ENCODE measurements around the gene IGF1R. TPM values are rescaled to one million over a fixed set of nuclear protein-coding genes. Genes with fewer than 3 reads are reported as not detected.

Gene IGF1R
- total and polyA plus RNA-seq, 2 of the 13 experiments (the other 11 are each of a cell fraction or from before 2014, with no cell fraction given): 15.9 to 18.4 TPM

GRCh38 chr15:98738689-98739401 lies 90.5 kb downstream of the IGF1R start (continued):
- TF ChIP-seq, protein P1, sequence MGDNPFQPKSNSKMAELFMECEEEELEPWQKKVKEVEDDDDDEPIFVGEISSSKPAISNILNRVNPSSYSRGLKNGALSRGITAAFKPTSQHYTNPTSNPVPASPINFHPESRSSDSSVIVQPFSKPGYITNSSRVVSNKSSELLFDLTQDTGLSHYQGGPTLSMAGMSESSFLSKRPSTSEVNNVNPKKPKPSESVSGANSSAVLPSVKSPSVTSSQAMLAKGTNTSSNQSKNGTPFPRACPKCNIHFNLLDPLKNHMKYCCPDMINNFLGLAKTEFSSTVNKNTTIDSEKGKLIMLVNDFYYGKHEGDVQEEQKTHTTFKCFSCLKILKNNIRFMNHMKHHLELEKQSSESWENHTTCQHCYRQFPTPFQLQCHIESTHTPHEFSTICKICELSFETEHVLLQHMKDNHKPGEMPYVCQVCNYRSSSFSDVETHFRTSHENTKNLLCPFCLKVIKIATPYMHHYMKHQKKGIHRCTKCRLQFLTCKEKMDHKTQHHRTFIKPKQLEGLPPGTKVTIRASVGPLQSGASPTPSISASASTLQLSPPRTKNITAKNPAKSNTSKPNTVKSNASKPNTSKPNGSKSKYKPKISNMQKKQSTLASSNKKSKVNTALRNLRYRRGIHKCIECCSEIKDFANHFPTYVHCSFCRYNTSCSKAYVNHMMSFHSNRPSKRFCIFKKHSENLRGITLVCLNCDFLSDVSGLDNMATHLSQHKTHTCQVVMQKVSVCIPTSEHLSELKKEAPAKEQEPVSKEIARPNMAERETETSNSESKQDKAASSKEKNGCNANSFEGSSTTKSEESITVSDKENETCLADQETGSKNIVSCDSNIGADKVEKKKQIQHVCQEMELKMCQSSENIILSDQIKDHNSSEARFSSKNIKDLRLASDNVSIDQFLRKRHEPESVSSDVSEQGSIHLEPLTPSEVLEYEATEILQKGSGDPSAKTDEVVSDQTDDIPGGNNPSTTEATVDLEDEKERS (CRISPR knock-in tag; IDR thresholded peaks at IDR 0.05): peak; percentile 85; the same call in 1 of the 2 replicates
- TF ChIP-seq ZNF879 (CRISPR knock-in tag; IDR thresholded peaks at IDR 0.05): no peak
- TF ChIP-seq, protein P2, sequence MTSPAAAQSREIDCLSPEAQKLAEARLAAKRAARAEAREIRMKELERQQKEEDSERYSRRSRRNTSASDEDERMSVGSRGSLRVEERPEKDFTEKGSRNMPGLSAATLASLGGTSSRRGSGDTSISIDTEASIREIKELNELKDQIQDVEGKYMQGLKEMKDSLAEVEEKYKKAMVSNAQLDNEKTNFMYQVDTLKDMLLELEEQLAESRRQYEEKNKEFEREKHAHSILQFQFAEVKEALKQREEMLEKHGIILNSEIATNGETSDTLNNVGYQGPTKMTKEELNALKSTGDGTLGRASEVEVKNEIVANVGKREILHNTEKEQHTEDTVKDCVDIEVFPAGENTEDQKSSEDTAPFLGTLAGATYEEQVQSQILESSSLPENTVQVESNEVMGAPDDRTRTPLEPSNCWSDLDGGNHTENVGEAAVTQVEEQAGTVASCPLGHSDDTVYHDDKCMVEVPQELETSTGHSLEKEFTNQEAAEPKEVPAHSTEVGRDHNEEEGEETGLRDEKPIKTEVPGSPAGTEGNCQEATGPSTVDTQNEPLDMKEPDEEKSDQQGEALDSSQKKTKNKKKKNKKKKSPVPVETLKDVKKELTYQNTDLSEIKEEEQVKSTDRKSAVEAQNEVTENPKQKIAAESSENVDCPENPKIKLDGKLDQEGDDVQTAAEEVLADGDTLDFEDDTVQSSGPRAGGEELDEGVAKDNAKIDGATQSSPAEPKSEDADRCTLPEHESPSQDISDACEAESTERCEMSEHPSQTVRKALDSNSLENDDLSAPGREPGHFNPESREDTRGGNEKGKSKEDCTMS (CRISPR knock-in tag; conservative IDR thresholded peaks at IDR 0.05): no peak
- no peak for TF ChIP-seq ZNF274 (CRISPR knock-in tag; IDR thresholded peaks at IDR 0.05)
- TF ChIP-seq SAFB2 (CRISPR knock-in tag; IDR thresholded peaks at IDR 0.05; ENCODE audit: borderline replicate concordance, low read depth): no peak
- TF ChIP-seq KDM3A (CRISPR knock-in tag; IDR thresholded peaks at IDR 0.05; ENCODE audit: low read depth): no peak
- TF ChIP-seq ZNF335 (CRISPR knock-in tag; IDR thresholded peaks at IDR 0.05): no peak
- TF ChIP-seq HIVEP1 (CRISPR knock-in tag; IDR thresholded peaks at IDR 0.05): no peak
- no peak for TF ChIP-seq SIX1 (CRISPR knock-in tag; IDR thresholded peaks at IDR 0.05; ENCODE audit: borderline replicate concordance)
- TF ChIP-seq, protein P3, sequence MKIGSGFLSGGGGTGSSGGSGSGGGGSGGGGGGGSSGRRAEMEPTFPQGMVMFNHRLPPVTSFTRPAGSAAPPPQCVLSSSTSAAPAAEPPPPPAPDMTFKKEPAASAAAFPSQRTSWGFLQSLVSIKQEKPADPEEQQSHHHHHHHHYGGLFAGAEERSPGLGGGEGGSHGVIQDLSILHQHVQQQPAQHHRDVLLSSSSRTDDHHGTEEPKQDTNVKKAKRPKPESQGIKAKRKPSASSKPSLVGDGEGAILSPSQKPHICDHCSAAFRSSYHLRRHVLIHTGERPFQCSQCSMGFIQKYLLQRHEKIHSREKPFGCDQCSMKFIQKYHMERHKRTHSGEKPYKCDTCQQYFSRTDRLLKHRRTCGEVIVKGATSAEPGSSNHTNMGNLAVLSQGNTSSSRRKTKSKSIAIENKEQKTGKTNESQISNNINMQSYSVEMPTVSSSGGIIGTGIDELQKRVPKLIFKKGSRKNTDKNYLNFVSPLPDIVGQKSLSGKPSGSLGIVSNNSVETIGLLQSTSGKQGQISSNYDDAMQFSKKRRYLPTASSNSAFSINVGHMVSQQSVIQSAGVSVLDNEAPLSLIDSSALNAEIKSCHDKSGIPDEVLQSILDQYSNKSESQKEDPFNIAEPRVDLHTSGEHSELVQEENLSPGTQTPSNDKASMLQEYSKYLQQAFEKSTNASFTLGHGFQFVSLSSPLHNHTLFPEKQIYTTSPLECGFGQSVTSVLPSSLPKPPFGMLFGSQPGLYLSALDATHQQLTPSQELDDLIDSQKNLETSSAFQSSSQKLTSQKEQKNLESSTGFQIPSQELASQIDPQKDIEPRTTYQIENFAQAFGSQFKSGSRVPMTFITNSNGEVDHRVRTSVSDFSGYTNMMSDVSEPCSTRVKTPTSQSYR (CRISPR knock-in tag; IDR thresholded peaks at IDR 0.05; ENCODE audit: borderline replicate concordance): no peak
- no peak for TF ChIP-seq SOX13 (IDR thresholded peaks at IDR 0.05)
- TF ChIP-seq SOX13 (CRISPR knock-in tag; conservative IDR thresholded peaks at IDR 0.05 in 1 of 2, IDR thresholded peaks at IDR 0.05 in 1 of 2): peak in 1 of 2 experiments; percentile 22; a peak in 1 of 4 replicates
- TF ChIP-seq UBTF (CRISPR knock-in tag; IDR thresholded peaks at IDR 0.05): 0 out of 2 replicates have a peak, but pooled peaks have one; percentile 9
- TF ChIP-seq, protein P4, sequence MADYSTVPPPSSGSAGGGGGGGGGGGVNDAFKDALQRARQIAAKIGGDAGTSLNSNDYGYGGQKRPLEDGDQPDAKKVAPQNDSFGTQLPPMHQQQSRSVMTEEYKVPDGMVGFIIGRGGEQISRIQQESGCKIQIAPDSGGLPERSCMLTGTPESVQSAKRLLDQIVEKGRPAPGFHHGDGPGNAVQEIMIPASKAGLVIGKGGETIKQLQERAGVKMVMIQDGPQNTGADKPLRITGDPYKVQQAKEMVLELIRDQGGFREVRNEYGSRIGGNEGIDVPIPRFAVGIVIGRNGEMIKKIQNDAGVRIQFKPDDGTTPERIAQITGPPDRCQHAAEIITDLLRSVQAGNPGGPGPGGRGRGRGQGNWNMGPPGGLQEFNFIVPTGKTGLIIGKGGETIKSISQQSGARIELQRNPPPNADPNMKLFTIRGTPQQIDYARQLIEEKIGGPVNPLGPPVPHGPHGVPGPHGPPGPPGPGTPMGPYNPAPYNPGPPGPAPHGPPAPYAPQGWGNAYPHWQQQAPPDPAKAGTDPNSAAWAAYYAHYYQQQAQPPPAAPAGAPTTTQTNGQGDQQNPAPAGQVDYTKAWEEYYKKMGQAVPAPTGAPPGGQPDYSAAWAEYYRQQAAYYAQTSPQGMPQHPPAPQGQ (CRISPR knock-in tag; IDR thresholded peaks at IDR 0.05; ENCODE audit: borderline replicate concordance): no peak
- no peak for TF ChIP-seq CHD2 (IDR thresholded peaks at IDR 0.05; ENCODE audit: low read depth, low read length)
